Fibroblast of the aortic adventitia (primary cell): ENCODE results near the gene KLHL9. TPM values are rescaled to one million over a fixed set of nuclear protein-coding genes. Genes with fewer than 3 reads are reported as not detected.

Source experiments
- DNase-seq: peaks from one replicate; pipeline ENCODE4 v3.0.0-alpha.2; 2010; ENCODE audit warnings: low read depth
- H3K4me3 ChIP-seq: 2 replicates; pipeline ENCODE4 v1.5.1; 2011; ENCODE audit warnings: low read depth, mild to moderate bottlenecking, control low read depth, low read length, moderate library complexity
- CTCF ChIP-seq: IDR thresholded peaks from 2 replicates; pipeline ENCODE4 v1.5.1; 2011; ENCODE audit warnings: mild to moderate bottlenecking, low read length, control low read depth, inconsistent platforms; ENCODE audit not compliant: insufficient read depth
- total RNA-seq: library from RNA; depleted of rRNA; stranded (reverse); fragments of >200 nt; gene quantifications from 2 replicates; pipeline ENCODE4 v1.2.3, GENCODE V29; 2012; ENCODE audit warnings: low replicate concordance

KLHL9 gene
- total RNA-seq, 1 donor: 48.4 TPM

DNA sequence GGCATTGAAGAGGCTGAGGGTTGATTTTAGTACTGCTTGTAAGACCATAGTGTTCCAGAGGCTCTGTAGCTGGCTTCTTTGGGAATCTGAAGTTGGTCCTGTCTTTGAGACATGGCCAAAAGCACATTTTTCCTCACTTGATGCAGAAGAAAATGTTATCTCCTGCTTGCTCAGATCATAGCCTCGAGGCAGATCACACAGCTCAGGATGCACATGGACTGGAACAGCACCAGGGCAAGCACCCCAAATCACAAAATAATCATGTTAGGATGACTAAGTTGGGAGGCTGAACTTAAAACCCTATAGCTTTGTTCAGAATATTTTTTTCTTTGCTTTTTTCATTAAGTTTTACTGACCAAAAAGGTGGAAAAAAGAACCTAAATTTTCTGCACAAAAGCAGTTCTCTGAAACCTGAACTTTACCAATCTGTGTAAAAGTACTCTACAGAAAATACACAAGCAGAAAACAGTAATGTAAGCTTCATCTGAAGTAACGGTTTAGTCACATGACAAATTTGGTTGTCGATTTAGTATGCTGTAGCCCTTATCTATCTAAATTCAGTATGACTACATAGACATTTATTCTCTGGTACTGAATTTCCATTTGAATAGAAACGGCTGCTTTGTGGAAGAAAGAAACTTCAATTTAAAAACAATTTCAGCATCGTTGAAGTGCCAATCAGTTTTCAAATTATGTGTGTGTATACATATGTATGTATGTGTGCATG is 3.4 kb downstream of the KLHL9 start:
- TF ChIP-seq CTCF: no peak
- DNase-seq: peak; percentile 45
- H3K4me3 ChIP-seq: peak overlapping the region; percentile 36

DNA sequence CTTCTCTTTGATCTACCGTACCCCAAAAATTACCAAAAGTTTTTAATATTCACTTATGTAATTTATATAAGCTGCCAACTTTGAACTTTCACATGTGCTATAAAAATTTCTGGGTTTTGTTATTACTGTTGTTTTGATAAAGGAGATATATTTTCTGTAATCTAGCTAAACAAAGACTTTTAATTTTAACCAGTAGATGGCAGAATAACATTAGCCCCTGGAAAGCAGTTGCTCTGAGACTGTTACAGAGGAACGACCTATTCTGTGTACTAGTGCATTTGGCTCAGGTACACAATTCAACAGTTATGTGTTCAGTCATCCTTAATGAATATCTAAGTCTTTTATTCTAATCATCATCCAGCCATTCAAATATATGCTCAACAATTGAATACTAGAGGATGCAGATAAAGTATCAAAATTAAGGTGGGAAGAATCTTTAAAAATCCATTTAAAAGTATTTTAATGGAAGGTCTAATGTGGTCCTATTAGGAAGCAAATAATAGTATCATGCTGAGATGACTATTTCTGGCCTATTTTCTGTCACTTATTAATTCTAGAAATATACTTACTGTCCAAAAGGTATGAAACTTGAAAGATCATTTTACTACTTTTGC is 8.6 kb downstream of the KLHL9 start:
- no peak overlapping the region for H3K4me3 ChIP-seq
- peak; percentile 64 for DNase-seq
- peak; percentile 63 for TF ChIP-seq CTCF

DNA sequence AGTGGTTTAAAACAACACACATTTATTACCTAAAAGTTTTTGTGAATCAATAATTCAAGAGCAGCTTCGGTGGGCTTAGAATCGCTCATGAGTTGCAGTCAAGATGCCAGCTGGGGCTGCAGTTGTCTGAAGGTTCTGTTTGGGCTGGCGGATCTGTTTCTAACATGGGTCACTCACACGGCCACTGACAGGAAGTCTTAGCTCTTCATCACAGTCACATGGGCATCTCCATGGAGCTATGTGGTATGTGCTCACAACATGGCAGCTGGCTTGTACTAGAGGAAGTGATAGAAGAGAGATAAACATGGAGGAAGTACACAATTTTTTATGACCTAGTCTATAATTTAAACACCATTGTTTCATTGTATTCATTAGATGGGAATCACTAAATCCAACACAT is 11.2 kb downstream of the KLHL9 start:
- no peak for DNase-seq
- no peak for TF ChIP-seq CTCF
- no peak overlapping the region for H3K4me3 ChIP-seq

- DNase-seq: no peak
- no peak for TF ChIP-seq CTCF
- H3K4me3 ChIP-seq: no peak overlapping the region
Measured at GRCh38 chr9:21322911-21323461, 12.2 kb downstream of the KLHL9 start.

DNA sequence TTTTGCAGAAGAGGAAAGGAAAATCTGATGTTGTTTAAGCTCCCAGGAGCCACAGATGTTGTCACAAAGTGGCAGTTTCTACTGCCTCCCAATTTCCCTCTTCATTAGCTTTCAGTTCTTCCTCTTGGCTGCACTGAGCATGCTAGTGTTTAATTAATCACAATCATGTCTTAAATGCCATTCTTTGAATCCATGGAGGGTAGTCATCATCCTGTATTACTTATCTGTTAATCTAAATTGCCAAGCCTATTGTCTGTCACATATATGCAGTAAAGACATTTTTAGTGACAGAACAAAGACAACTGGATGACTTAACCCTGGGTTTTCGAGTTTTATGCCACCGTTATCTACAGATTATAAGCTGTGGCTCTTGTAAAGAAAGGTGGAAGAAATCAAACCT is 14.7 kb downstream of the KLHL9 start:
- no peak for TF ChIP-seq CTCF
- no peak overlapping the region for H3K4me3 ChIP-seq
- DNase-seq: no peak

DNA sequence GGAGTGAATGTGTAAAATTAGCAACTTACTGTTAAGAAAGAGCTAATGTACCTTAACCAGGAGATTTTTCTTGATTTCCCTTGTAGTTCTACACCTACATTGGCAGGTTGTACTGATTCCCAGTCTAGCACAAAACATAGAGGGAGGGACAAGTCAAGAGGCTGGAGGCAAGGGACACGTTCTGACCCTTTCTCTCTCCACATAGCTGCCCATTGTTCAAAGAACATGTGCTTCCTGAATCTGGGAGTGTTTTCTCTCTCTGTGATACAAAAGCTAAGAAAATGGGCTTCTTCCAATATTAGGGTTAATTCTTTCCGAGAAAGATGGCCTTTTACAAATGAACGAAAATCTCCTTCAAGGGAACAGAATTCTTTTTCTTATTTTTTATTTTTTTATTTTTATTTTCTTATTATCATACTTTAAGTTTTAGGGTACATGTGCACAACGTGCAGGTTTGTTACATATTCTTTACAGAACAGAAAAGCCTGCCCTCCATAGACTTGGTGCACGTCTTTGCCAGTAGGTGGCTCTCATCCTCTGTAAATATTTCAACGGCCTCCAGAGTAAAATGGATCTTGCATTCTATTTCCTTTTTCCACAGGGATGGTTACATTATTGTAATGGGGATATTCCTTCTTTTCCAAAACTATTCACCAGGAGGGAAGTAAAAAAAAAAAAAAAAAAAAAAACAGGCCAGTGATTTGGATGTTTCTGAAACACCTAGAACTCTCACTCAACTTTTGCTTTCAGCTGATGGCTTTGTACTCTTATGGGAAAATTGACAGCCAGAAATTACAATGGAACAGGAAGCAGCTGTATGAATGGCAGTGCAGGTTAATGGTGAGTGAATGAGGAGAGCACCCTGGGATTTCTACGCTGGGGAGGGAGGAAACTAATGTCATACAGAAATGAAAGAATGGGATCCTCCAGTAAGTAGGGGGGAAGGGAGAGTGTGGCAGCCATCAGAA is 17.0 kb downstream of the KLHL9 start:
- H3K4me3 ChIP-seq: no peak overlapping the region
- peak; percentile 84 for TF ChIP-seq CTCF
- DNase-seq: peak; percentile 65
